Measurements from ENCODE around the gene KRTAP4-12. TPM values are rescaled to one million over a fixed set of nuclear protein-coding genes. Genes with fewer than 3 reads are reported as not detected.
"Not testable (repeated sequence)": the region's sequence is repeated elsewhere in the genome, so short reads cannot be mapped to it uniquely, and the experiment has no call there.

KRTAP4-12 gene
- total RNA-seq, 1 donor from 2014 or later = not detected

DNA sequence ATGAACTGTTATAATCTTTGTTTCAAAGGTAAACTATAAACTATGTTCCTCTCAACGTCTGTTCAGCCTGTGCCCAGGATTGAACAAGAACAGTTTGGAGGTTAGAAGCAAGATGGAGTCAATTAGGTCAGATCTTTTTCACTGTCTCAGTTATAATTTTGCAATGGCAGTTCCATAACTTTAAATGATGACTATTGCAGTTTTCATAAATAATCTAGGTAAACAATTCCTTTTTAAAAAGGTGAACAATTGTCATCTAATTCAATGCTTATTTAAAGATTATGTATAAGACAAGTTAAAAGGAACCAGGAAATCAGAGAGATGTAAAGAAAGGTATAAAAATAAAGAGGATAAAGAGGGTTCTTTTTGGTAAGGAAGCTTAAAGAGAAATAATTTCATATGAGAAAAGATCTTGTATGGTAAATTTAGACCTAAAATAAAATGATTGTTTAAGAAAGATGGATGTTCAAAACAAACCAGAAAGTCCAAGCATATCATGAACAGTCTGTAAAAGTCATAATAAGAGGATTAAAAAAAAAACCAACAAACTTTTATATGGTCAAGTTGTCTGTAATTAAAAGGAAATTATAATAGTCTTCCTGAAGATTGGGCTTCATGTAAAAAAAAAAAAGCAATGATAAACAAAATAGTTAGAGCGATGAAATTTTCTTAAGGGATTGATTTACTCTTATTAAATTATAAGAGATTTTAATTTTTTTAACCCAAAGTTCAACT lies 12.7 kb downstream of the KRTAP4-12 start:
- no peak for DNase-seq (ENCODE audit: extremely low spot score in 2 of 2)
- no peaks in the 10 kb centered on the region for H3K4me1 ChIP-seq
- H3K27ac ChIP-seq = no peak overlapping the region
- intact Hi-C loops (cut with DNase I) = no loop called here
- no peaks in the 10 kb centered on the region for H3K36me3 ChIP-seq
- no peak overlapping the region for H3K4me3 ChIP-seq
- TF ChIP-seq POLR2A (IDR thresholded peaks at IDR 0.05) (no peak), POLR2AphosphoS5 (IDR thresholded peaks at IDR 0.05; ENCODE audit: insufficient read depth in 1 of 2, low read depth in 1 of 2) (no peak)
- TF ChIP-seq, protein P1, sequence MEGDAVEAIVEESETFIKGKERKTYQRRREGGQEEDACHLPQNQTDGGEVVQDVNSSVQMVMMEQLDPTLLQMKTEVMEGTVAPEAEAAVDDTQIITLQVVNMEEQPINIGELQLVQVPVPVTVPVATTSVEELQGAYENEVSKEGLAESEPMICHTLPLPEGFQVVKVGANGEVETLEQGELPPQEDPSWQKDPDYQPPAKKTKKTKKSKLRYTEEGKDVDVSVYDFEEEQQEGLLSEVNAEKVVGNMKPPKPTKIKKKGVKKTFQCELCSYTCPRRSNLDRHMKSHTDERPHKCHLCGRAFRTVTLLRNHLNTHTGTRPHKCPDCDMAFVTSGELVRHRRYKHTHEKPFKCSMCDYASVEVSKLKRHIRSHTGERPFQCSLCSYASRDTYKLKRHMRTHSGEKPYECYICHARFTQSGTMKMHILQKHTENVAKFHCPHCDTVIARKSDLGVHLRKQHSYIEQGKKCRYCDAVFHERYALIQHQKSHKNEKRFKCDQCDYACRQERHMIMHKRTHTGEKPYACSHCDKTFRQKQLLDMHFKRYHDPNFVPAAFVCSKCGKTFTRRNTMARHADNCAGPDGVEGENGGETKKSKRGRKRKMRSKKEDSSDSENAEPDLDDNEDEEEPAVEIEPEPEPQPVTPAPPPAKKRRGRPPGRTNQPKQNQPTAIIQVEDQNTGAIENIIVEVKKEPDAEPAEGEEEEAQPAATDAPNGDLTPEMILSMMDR (IDR thresholded peaks at IDR 0.05) = no peak
- H3K9me3 ChIP-seq = no peaks in the 10 kb centered on the region
- no peaks in the 10 kb centered on the region for H3K27me3 ChIP-seq

DNA sequence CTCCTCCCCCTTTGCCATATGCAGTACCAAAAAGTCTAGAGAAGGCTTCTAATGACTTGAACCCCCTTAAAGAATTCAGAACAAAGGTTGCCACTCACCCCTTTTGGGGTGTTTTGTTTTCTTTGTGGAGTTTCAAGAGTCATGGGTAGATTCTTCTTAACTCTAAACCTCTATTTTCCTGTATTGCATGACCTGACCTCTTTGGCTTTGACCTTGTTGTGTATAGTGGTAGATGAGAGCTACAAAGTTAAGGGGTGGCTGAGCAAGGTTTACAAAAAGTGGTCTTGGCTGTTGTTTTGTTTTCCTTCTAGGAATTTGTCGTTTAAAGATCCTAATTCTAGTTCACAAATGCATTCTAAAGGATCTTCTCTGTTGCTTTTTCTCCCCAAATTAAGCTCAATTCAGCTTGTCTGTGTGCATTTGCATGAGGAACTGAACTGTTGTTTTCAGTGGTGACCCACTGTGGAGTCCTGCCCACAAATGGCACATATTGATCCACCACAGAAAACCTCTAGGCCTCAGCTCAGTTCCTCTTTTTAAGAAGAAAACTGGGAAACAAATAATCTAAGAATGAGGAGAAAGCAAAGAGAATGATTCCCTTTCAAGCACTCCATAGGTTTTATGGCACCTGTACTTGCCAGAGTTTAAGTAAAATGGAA lies 15.1 kb downstream of the KRTAP4-12 start:
- H3K9me3 ChIP-seq; H3K36me3 ChIP-seq; H3K4me3 ChIP-seq; DNase-seq (ENCODE audit: extremely low spot score in 2 of 2); intact Hi-C loops (cut with DNase I); H3K4me1 ChIP-seq; H3K27me3 ChIP-seq; H3K27ac ChIP-seq: not testable (repeated sequence)

DNA sequence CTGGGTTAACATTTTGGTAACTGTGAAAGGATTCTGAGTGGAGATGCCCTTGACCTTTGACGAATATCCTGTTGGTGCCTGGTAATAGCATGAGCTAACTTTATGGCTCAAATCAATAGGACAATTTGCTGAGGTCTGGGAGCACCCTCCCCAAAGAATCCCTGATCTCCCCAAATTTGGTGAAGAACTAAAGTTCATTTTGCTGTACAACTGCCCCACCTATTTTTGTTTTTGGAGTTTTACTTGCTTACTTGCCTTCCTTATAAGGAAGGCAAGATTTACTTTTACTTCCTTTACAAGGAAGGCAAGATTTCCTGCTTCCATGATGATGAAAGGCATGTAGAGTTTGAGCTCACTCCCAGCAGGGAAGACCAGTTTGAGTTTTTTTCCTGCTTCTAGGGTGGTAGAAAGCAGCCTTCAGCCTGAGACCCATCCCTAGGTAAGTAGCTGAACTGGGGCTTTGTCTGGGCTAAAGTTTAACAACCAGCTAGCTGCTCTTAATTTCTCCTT lies 16.0 kb downstream of the KRTAP4-12 start:
- no peak for TF ChIP-seq POLR2AphosphoS5 (IDR thresholded peaks at IDR 0.05; ENCODE audit: insufficient read depth in 1 of 2, low read depth in 1 of 2)
- TF ChIP-seq, protein P1 (IDR thresholded peaks at IDR 0.05) = no peak
- no peak for TF ChIP-seq POLR2A (IDR thresholded peaks at IDR 0.05)

DNA sequence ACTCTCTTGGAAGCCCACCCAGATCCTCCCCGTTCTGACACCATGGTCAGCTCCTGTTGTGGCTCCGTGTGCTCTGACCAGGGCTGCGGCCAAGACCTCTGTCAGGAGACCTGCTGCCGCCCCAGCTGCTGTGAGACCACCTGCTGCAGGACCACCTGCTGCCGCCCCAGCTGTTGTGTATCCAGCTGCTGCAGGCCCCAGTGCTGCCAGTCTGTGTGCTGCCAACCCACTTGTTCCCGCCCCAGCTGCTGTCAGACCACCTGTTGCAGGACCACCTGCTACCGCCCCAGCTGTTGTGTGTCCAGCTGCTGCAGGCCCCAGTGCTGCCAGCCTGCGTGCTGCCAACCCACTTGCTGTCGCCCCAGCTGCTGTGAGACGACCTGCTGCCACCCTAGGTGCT lies 18.6 kb downstream of the KRTAP4-12 start, which contains the start of gene KRTAP4-9:
Gene KRTAP4-9 (plus strand): TSS at position 43 of the 400 bp plus-strand sequence. CDS start 0 bp downstream, at position 43.
- H3K27me3 ChIP-seq; H3K9me3 ChIP-seq; intact Hi-C loops (cut with DNase I); DNase-seq (ENCODE audit: extremely low spot score in 2 of 2); H3K27ac ChIP-seq; H3K4me3 ChIP-seq; H3K4me1 ChIP-seq; H3K36me3 ChIP-seq: not testable (repeated sequence)

More for the DNA sequence above, 16.0 kb downstream of the KRTAP4-12 start:
- intact Hi-C loops (cut with DNase I) = no loop called here
- Histone ChIP-seq H3K27ac (no peak overlapping the region), H3K36me3 (no peaks in the 10 kb centered on the region), H3K4me1 (no peaks in the 10 kb centered on the region), H3K4me3 (no peak overlapping the region), H3K27me3 (no peaks in the 10 kb centered on the region), H3K9me3 (no peaks in the 10 kb centered on the region)
- no peak for DNase-seq (ENCODE audit: extremely low spot score in 2 of 2)

DNA sequence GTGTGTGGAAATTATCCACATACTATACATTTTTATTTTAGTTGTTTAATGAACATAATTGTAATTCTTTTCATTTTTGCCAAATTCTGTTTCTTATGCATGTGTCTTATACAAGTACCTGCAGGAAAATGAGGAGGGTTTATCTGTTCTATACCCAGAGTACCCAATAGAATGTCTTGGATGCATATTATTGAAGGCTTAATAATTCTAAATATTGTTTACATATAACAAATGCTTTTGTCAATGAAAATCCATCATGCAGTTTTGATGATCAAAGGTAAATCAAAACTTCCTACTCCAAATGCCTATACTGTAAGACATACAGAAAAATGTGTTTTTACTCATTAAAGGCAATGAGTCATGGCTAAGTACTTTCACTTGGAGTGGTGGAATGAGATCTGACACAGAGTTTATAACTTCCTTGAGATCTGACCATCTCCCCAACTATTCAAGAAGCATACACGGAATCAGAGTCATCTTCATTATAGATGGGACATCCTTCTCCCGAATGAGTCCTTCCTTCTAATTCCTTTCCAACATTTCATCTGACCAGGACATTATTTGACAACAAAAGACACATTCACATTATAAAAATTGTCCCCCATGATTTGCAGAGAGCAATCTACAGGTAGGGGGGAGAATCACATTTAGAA lies 19.5 kb downstream of the KRTAP4-12 start:
- H3K4me3 ChIP-seq; intact Hi-C loops (cut with DNase I); DNase-seq (ENCODE audit: extremely low spot score in 2 of 2); H3K36me3 ChIP-seq; H3K27me3 ChIP-seq; H3K27ac ChIP-seq; H3K9me3 ChIP-seq; H3K4me1 ChIP-seq: not testable (repeated sequence)

DNA sequence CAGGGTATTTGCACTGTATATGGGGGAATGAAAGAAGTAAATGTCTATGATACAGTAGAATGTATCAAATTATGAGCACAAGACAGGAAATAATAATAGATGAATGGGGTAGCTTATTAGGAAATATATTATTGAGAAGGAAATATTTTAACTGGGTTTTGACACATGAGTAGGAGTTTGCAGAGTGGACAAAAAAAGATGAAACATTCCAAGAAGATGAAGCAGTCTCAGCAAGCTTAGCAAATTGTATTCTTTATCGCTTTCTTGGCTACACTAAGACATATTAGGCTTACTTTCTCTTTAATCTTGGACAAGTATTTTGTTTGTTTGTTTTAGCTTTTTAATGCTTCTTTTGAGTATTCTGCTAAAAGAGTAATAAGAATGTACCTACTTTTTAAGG lies 20.1 kb downstream of the KRTAP4-12 start:
- H3K9me3 ChIP-seq = no peaks in the 10 kb centered on the region
- no peak for DNase-seq (ENCODE audit: extremely low spot score in 2 of 2)
- no peaks in the 10 kb centered on the region for H3K27me3 ChIP-seq
- H3K4me3 ChIP-seq = no peak overlapping the region
- intact Hi-C loops (cut with DNase I) = no loop called here
- no peaks in the 10 kb centered on the region for H3K36me3 ChIP-seq
- H3K4me1 ChIP-seq = no peaks in the 10 kb centered on the region
- no peak for TF ChIP-seq POLR2A (IDR thresholded peaks at IDR 0.05)
- TF ChIP-seq, protein P1 (IDR thresholded peaks at IDR 0.05) = no peak
- no peak for TF ChIP-seq POLR2AphosphoS5 (IDR thresholded peaks at IDR 0.05; ENCODE audit: insufficient read depth in 1 of 2, low read depth in 1 of 2)
- H3K27ac ChIP-seq = no peak overlapping the region

Measured in vagina (tissue), 2 donors.